MM.1S (cell line): Measurements from ENCODE around the gene ENO1.

Source experiments
- EZH2phosphoT487 ChIP-seq: fragments of 300-600 bp; sonication (generic); IDR thresholded peaks from 2 replicates; pipeline ENCODE4 v1.6.1; 2018; ENCODE audit warnings: antibody characterized with exemption, low read length
- TF ChIP-seq, protein P1 (sequence below): fragments of 300-600 bp; sonication (generic); IDR thresholded peaks from 2 replicates; pipeline ENCODE4 v1.5.1; 2016; ENCODE audit warnings: antibody characterized with exemption, low read length, mixed read lengths

DNA sequence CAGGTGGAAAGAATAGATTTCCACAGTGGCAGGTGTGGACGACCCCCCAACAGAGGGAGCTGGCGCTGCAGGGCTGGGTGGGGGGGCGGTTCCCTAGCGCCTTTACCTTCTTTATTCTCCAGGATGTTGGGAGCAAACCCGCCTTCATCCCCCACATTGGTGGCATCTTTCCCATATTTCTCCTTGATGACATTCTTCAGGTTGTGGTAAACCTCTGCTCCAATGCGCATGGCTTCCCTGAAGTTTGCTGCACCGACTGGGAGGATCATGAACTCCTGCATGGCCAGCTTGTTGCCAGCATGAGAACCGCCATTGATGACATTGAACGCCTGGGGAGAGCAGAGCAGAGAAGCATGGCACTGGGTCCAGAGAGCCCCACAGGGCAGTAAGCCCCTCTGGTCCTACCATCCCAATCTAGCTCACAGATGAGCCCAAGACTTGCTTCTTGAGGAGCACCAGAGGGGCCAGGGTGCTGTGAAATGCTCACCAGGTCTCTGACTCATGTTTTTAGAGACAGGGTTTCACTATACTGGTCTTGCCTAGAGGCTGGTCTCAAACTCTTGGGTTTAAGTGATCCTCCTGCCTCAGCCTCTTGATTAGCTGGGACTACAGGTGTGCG is 12.2 kb downstream of the ENO1 start:
- no peak for TF ChIP-seq EZH2phosphoT487
- TF ChIP-seq, protein P1, sequence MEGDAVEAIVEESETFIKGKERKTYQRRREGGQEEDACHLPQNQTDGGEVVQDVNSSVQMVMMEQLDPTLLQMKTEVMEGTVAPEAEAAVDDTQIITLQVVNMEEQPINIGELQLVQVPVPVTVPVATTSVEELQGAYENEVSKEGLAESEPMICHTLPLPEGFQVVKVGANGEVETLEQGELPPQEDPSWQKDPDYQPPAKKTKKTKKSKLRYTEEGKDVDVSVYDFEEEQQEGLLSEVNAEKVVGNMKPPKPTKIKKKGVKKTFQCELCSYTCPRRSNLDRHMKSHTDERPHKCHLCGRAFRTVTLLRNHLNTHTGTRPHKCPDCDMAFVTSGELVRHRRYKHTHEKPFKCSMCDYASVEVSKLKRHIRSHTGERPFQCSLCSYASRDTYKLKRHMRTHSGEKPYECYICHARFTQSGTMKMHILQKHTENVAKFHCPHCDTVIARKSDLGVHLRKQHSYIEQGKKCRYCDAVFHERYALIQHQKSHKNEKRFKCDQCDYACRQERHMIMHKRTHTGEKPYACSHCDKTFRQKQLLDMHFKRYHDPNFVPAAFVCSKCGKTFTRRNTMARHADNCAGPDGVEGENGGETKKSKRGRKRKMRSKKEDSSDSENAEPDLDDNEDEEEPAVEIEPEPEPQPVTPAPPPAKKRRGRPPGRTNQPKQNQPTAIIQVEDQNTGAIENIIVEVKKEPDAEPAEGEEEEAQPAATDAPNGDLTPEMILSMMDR: no peak
